Chondrocyte (in vitro differentiated cells): ENCODE data around the gene MCHR2. TPM values are rescaled to one million over a fixed set of nuclear protein-coding genes. Genes with fewer than 3 reads are reported as not detected.
A peak's percentile ranks its signal among the peaks of the same experiment; 100 is the strongest.

Source experiments
- DNase-seq: peaks from one replicate; pipeline ENCODE4 v3.0.0; 2021; ENCODE audit warnings: mixed read lengths, low spot score
- H3K27ac Mint-ChIP-seq: one replicate; pipeline ENCODE4 v1.8.0; 2021; ENCODE audit warnings: mild to moderate bottlenecking, moderate library complexity, mixed read lengths; ENCODE audit not compliant: unreplicated experiment
- H3K27me3 Mint-ChIP-seq: 2 replicates; pipeline ENCODE4 v1.8.0; 2021; ENCODE audit warnings: low read depth, mixed read lengths
- H3K36me3 Mint-ChIP-seq: 2 replicates; pipeline ENCODE4 v1.8.0; 2021; ENCODE audit warnings: low read depth, mixed read lengths
- H3K4me1 Mint-ChIP-seq: 2 replicates; pipeline ENCODE4 v1.8.0; 2021; ENCODE audit warnings: low read depth, mild to moderate bottlenecking, mixed read lengths
- H3K4me3 Mint-ChIP-seq: one replicate; pipeline ENCODE4 v1.8.0; 2021; ENCODE audit warnings: mild to moderate bottlenecking, moderate library complexity, mixed read lengths; ENCODE audit not compliant: unreplicated experiment
- H3K9me3 Mint-ChIP-seq: 2 replicates; pipeline ENCODE4 v1.8.0; 2021; ENCODE audit warnings: low read depth, mixed read lengths
- total RNA-seq: library from RNA; stranded (reverse); gene quantifications from 3 replicates; pipeline ENCODE4 v1.2.1, GENCODE V29; 2021
- TF ChIP-seq, protein P1 (sequence below): fragments of 200-600 bp; sonication (generic); IDR thresholded peaks from 2 replicates; pipeline ENCODE4 v1.5.0; 2021; ENCODE audit warnings: antibody characterized with exemption, mild to moderate bottlenecking, moderate library complexity

MCHR2 gene
- total RNA-seq, 1 donor from 2014 or later = not detected

DNA sequence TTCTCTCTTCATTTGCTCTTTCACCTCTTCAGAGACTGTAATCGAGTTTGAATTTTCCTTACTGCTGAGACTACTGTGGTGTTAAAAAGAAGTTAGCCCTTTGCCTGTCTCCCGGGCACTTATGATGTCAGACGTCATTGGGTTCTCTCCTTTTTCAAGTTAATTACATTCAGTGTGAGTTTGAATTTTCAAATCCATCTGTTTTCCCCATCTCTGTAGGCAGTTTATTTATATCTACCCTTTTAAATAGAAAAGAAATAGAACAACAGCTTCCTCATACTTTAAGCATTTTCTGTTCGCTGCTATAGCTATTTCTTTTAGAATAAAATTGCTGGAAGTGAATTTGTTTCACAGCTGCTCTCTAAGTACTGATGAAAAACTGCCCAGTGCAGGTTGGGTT is 81.4 kb downstream of the MCHR2 start:
- DNase-seq = no peak
- peaks cover 4% of the 10 kb centered on the region for H3K27me3 Mint-ChIP-seq
- no peak overlapping the region for H3K4me3 Mint-ChIP-seq
- TF ChIP-seq, protein P1, sequence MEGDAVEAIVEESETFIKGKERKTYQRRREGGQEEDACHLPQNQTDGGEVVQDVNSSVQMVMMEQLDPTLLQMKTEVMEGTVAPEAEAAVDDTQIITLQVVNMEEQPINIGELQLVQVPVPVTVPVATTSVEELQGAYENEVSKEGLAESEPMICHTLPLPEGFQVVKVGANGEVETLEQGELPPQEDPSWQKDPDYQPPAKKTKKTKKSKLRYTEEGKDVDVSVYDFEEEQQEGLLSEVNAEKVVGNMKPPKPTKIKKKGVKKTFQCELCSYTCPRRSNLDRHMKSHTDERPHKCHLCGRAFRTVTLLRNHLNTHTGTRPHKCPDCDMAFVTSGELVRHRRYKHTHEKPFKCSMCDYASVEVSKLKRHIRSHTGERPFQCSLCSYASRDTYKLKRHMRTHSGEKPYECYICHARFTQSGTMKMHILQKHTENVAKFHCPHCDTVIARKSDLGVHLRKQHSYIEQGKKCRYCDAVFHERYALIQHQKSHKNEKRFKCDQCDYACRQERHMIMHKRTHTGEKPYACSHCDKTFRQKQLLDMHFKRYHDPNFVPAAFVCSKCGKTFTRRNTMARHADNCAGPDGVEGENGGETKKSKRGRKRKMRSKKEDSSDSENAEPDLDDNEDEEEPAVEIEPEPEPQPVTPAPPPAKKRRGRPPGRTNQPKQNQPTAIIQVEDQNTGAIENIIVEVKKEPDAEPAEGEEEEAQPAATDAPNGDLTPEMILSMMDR = no peak
- H3K27ac Mint-ChIP-seq = no peak overlapping the region
- H3K9me3 Mint-ChIP-seq = no peaks in the 10 kb centered on the region
- H3K36me3 Mint-ChIP-seq = no peaks in the 10 kb centered on the region
- no peaks in the 10 kb centered on the region for H3K4me1 Mint-ChIP-seq

DNA sequence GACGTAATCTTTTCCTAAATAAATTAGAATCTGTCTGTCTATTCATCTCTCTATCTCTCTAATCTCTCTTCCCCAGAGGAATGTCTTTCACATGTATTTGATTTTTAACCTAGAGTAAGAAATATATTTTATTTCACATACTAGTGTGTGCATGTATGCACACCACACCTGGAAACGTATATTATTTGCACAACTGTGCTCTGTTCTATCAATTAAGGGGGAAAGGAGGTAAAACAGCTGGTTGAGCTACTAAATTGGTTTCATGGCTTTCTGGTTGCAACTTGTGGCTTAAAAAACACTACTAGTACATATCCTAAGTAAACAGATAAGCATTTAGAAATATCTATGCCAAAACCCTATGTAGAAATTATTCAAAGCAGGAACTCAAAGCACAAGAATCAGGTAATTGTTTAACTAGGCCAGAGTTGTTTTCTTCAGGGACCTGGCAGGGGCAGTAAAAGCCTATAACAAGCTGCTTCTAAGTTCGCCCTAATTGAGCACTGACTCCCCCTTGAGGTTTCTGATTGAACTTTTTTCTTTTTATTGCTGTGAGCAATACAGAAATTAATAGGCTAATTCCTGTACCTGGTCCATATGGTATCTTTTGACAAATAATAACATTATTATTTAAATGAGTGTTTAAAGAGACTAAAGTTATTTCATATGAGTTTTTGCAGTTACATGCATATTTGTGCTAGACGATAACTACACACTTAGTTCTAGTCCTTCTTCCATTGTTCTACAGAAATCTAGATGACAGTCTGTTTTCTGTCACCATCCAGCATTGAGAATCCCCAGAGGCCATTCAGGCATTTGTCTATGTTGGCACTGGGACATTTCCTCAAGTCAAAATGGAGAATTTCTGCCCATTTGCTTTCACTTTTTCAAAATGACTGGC is 88.6 kb downstream of the MCHR2 start:
- Mint-ChIP-seq H3K4me3 (no peak overlapping the region), H3K4me1 (no peaks in the 10 kb centered on the region)
- DNase-seq = no peak

DNA sequence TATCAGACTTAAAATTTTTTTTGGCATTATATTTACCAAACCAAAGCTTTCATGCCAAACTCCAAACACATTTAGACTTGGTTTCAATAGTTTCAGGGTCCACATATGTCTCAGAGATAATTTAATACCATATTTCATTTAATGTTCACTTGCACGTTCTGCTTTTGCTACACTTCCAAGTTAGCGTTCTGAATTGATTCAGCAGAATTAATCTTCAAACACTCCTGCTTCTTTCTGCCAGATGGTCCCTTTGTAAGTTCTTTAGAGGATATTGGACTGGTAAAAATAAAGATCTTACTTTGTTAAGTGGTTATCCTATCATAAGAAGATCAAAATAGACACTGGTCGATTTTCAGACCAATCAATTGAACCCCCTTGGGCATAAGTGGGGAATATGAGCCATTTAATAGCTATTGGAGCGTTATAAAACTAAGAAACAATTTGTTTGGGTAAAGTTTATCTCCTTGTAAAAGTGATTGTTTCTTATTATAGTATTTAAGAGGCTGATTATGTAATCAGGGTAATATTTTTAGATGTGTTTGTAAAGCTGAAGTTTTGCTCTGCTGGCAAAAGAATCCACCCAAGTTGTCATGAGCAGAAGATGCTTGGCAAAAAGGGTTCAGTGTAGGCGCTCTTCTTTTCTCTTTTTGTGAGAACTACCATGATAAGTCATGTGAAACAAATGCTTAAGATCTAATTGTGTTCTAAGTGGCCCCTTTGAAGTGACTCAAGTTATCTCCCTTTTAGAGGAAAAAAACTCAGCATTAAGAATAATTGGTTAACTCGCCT is 92.2 kb downstream of the MCHR2 start:
- Mint-ChIP-seq H3K27me3 (peaks cover 13% of the 10 kb centered on the region), H3K4me3 (no peak overlapping the region), H3K27ac (no peak overlapping the region), H3K4me1 (no peaks in the 10 kb centered on the region), H3K36me3 (no peaks in the 10 kb centered on the region), H3K9me3 (no peaks in the 10 kb centered on the region)
- DNase-seq = no peak
- TF ChIP-seq, protein P1 = no peak

More for the DNA sequence above, 88.6 kb downstream of the MCHR2 start:
- TF ChIP-seq, protein P1 = peak; percentile 85
- Mint-ChIP-seq H3K27ac (no peak overlapping the region), H3K27me3 (peaks cover 18% of the 10 kb centered on the region), H3K9me3 (no peaks in the 10 kb centered on the region), H3K36me3 (no peaks in the 10 kb centered on the region)

DNA sequence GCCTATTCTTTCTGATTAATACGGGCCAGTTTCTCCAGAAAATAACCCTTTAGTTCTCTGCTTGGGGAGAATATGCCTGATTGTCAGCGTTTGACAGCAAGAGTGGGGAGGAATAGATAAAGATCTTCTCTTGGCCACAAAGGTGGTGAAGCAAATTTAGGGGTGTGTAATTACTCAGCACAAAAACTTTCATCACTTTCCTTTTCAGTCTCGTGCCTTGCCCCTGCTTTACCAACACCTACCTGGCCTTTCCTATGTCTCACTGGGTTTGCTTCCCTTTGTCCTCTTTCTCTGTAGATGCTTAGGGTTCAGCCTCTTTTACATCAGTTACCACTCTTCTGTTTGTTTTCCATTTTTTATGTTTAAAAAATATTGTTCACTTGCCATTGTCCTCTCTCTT is 99.2 kb downstream of the MCHR2 start:
- Mint-ChIP-seq H3K27me3 (peaks cover 14% of the 10 kb centered on the region), H3K36me3 (no peaks in the 10 kb centered on the region), H3K9me3 (no peaks in the 10 kb centered on the region), H3K27ac (no peak overlapping the region), H3K4me3 (no peak overlapping the region), H3K4me1 (no peaks in the 10 kb centered on the region)
- TF ChIP-seq, protein P1 = no peak
- DNase-seq = no peak

DNA sequence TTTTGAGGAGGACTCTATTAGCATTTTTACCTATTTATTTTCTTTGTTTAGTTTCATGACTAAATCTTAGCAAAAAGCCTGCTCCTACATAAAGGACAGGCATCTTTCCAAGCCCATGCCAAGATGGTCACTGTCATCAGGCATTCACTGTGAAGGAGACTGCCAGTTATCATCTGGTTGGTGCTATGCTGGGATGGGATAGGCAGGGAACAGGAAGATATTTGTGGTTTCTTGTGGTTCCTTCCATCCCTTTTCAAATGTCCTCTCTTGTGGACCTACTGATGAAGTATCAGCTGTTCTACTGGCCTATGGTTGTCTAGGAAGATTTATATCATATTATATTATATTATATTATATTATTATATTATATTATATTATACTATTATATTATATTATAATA is 107.0 kb downstream of the MCHR2 start:
- Mint-ChIP-seq H3K27me3 (peaks cover 17% of the 10 kb centered on the region), H3K27ac (no peak overlapping the region)
- DNase-seq = no peak

More for the DNA sequence above, 107.0 kb downstream of the MCHR2 start:
- H3K4me1 Mint-ChIP-seq = no peaks in the 10 kb centered on the region
- H3K4me3 Mint-ChIP-seq = no peak overlapping the region
- H3K36me3 Mint-ChIP-seq = no peaks in the 10 kb centered on the region
- H3K9me3 Mint-ChIP-seq = no peaks in the 10 kb centered on the region
- TF ChIP-seq, protein P1 = no peak
